ENCODE data around the gene FAM229A. TPM values are rescaled to one million over a fixed set of nuclear protein-coding genes. Genes with fewer than 3 reads are reported as not detected.
A peak's percentile ranks its signal among the peaks of the same experiment; 100 is the strongest.

The FAM229A gene
- total RNA-seq, 1 donor from 2014 or later, result 7.1 TPM

- H3K4me1 Mint-ChIP-seq, result peaks cover 63% of the 10 kb centered on the region
- H3K36me3 Mint-ChIP-seq (ENCODE audit: low read depth), result peaks cover 15% of the 10 kb centered on the region
- H3K4me3 Mint-ChIP-seq, result peak overlapping the region; percentile 81
- H3K27me3 Mint-ChIP-seq (ENCODE audit: low read depth), result peaks cover 16% of the 10 kb centered on the region
- no peak for TF ChIP-seq CTCF (conservative IDR thresholded peaks at IDR 0.05)
- no peaks in the 10 kb centered on the region for H3K9me3 Mint-ChIP-seq
- H3K27ac Mint-ChIP-seq (ENCODE audit: unreplicated experiment), result peak overlapping the region; percentile 98
- DNase-seq (ENCODE audit: low read depth, low spot score), result peak; percentile 53
Measured at GRCh38 chr1:32337855-32338636, 24.2 kb downstream of the FAM229A start.

GRCh38 chr1:32336963-32337675 is 25.2 kb downstream of the FAM229A start:
- DNase-seq (ENCODE audit: low read depth, low spot score), result no peak
- Mint-ChIP-seq H3K4me3 (peak overlapping the region; percentile 88), H3K9me3 (no peaks in the 10 kb centered on the region), H3K4me1 (peaks cover 70% of the 10 kb centered on the region), H3K27ac (ENCODE audit: unreplicated experiment) (no peak overlapping the region), H3K27me3 (ENCODE audit: low read depth) (peaks cover 21% of the 10 kb centered on the region), H3K36me3 (ENCODE audit: low read depth) (peaks cover 22% of the 10 kb centered on the region)
- no peak for TF ChIP-seq CTCF (conservative IDR thresholded peaks at IDR 0.05)

DNA sequence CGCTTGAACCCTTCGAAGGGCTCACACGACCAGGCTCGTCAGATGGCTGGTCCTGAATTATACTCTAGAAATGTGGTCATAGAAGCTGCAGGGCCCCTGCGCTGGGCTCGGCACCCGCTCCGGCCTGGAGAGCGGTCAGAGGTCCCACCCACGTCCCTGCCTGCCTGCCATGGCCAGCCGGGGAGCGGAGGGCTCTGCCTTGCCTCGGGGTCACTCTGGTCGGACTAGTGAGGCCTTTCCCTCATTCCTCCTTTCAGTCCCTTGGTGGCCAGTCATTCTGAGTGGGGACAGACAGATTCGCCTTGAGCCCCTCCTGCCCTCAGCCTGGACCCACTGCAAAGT is 25.7 kb downstream of the FAM229A start:
- Mint-ChIP-seq H3K9me3 (no peaks in the 10 kb centered on the region), H3K4me3 (peak overlapping the region; percentile 88), H3K36me3 (ENCODE audit: low read depth) (peaks cover 27% of the 10 kb centered on the region), H3K27me3 (ENCODE audit: low read depth) (peaks cover 26% of the 10 kb centered on the region), H3K4me1 (peaks cover 68% of the 10 kb centered on the region), H3K27ac (ENCODE audit: unreplicated experiment) (no peak overlapping the region)
- TF ChIP-seq CTCF (conservative IDR thresholded peaks at IDR 0.05), result no peak
- DNase-seq (ENCODE audit: low read depth, low spot score), result no peak

DNA sequence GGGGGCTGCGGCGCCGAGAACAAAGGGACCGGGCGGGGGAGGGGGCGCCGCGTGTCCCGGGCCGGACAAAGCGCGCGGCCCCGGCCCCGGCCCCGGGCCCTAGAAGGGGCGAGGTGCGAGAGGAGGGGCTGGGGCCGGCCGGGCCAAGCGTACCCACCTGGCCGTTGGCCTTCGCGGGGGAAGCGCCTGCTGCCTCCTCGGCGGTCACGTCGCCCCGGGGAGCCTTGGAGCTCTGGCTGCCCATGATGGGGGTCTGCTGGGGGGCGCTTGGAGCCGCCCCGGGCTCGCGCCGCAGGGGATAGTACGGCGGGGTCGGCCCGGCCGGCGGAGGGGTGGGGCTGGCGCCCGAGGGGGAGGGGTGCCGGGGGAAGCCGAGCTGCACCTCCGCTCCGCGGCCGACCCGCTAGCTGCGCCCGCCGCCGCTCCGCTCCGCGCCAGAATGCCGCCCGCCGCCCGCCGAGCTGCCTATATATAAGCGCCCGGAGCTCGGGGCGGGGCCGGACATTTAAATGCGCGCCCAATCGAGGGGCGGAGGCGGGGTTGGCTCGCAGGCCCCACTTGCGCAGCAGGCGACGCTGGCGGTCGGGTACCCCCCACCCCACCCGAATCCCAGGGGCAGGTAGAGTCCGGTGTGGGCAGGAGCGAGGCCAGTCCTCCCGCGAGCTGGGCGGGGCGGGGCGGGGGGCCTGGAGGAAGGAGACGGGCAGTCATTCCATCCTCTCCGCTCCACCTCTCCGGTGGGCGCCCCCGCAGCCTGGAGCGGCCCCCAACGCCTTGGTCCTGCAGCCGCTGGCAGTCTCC is 26.3 kb downstream of the FAM229A start, which contains the start of gene MARCKSL1:
Gene MARCKSL1 (minus strand): TSS at position 444 of the 801 bp plus-strand sequence. CDS start 200 bp downstream, at position 244.
- H3K27me3 Mint-ChIP-seq (ENCODE audit: low read depth), result peaks cover 31% of the 10 kb centered on the region
- H3K27ac Mint-ChIP-seq (ENCODE audit: unreplicated experiment), result peak within 1 kb of the TSS; percentile 99
- H3K36me3 Mint-ChIP-seq (ENCODE audit: low read depth), result peaks cover 32% of the 10 kb centered on the region
- no peaks in the 10 kb centered on the region for H3K9me3 Mint-ChIP-seq
- TF ChIP-seq CTCF (conservative IDR thresholded peaks at IDR 0.05), result no peak
- H3K4me3 Mint-ChIP-seq, result peak within 1 kb of the TSS; percentile 99
- DNase-seq (ENCODE audit: low read depth, low spot score), result peak; percentile 84
- H3K4me1 Mint-ChIP-seq, result peaks cover 69% of the 10 kb centered on the region

DNA sequence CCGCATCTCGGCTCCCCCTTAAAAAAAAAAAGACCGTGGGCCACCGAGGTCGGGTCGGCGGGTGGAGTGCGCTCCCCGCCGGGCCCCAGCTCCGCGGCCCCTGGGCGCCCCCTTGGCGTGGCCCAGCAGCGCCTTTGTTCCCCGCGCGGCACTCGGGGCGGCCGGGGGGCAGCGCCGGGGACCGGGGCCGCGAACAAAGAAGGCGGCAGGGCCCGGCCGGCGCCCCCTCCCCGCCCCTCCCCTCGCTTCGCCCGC is 26.8 kb downstream of the FAM229A start:
- H3K4me1 Mint-ChIP-seq, result peaks cover 69% of the 10 kb centered on the region
- peaks cover 36% of the 10 kb centered on the region for H3K36me3 Mint-ChIP-seq (ENCODE audit: low read depth)
- no peak overlapping the region for H3K27ac Mint-ChIP-seq (ENCODE audit: unreplicated experiment)
- peak overlapping the region; percentile 99 for H3K4me3 Mint-ChIP-seq
- peaks cover 35% of the 10 kb centered on the region for H3K27me3 Mint-ChIP-seq (ENCODE audit: low read depth)
- no peak for TF ChIP-seq CTCF (conservative IDR thresholded peaks at IDR 0.05)
- H3K9me3 Mint-ChIP-seq, result no peaks in the 10 kb centered on the region
- DNase-seq (ENCODE audit: low read depth, low spot score), result no peak
